ENCODE results near the gene NVL. TPM values are rescaled to one million over a fixed set of nuclear protein-coding genes. Genes with fewer than 3 reads are reported as not detected.
A peak's percentile ranks its signal among the peaks of the same experiment; 100 is the strongest.

NVL gene
- total RNA-seq (24.0 TPM), polyA plus RNA-seq (ENCODE audit: insufficient read depth, low read depth, low replicate concordance) (16.3 TPM)
- long read RNA-seq, donor 1, partial matches to known transcripts = 0 of 2 reads
- long read RNA-seq, donor 1, other reads (novel, unspliced or antisense) = 0 of 2 reads
- long read RNA-seq, donor 2, partial matches to known transcripts = 0 of 1 reads
- long read RNA-seq, donor 2, other reads (novel, unspliced or antisense) = 0 of 1 reads
- long read RNA-seq, donor 3, partial matches to known transcripts = 0 of 6 reads
- long read RNA-seq, donor 3, other reads (novel, unspliced or antisense) = 0 of 6 reads
- long read RNA-seq, donor 4, partial matches to known transcripts = 0 of 3 reads
- long read RNA-seq, donor 4, other reads (novel, unspliced or antisense) = 0 of 3 reads
- long read RNA-seq, donor 5 = 0 reads
- long read RNA-seq, donor 6, partial matches to known transcripts = 0 of 1 reads
- long read RNA-seq, donor 6, other reads (novel, unspliced or antisense) = 0 of 1 reads
- long read RNA-seq, donor 7, partial matches to known transcripts = 6 of 19 reads
- long read RNA-seq, donor 7, other reads (novel, unspliced or antisense) = 6 of 19 reads
- long read RNA-seq, donor 8, partial matches to known transcripts = 0 of 2 reads
- long read RNA-seq, donor 8, other reads (novel, unspliced or antisense) = 0 of 2 reads
- long read RNA-seq, donor 9 = 0 reads
- long read RNA-seq, donor 10, partial matches to known transcripts = 0 of 1 reads
- long read RNA-seq, donor 10, other reads (novel, unspliced or antisense) = 0 of 1 reads

GRCh38 chr1:224329842-224330753, at the start of gene NVL:
Gene NVL (minus strand): TSS chr1:224330172. CDS start chr1:224330127, 45 bp downstream.
- Histone ChIP-seq H3K4me1 (ENCODE audit: control insufficient read depth in 2 of 3, insufficient read depth in 2 of 3, low read depth in 1 of 3, low read length in 3 of 3) (peaks cover 0 to 4% (median 0%) of the 10 kb centered on the region in 3 donors), H3K9ac (ENCODE audit: low read length in 3 of 3) (peak within 1 kb of the TSS; percentile 93 to 95 (median 94)), H3K36me3 (ENCODE audit: control insufficient read depth in 2 of 3, insufficient read depth in 3 of 3, low read length in 3 of 3) (no peaks in the 10 kb centered on the region), H3K4me3 (ENCODE audit: low read length in 3 of 3) (peak within 1 kb of the TSS; percentile 91 to 97 (median 95)), H3K27me3 (ENCODE audit: control insufficient read depth, insufficient read depth, low read length) (no peaks in the 10 kb centered on the region), H3K9me3 (ENCODE audit: control insufficient read depth in 2 of 3, insufficient read depth in 1 of 3, low read length in 3 of 3) (no peaks in the 10 kb centered on the region), H3K27ac (ENCODE audit: low read depth in 2 of 2, low read length in 2 of 2) (peak within 1 kb of the TSS; percentile 94 to 97)
- no peak for FAIRE-seq
- intact Hi-C loops (cut with DNase I) = loop anchor here (10.0 kb wide), 1 partner anchor 205 kb away; no protein-coding TSS in a partner anchor
- TF ChIP-seq CTCF (IDR thresholded peaks at IDR 0.05; ENCODE audit: borderline replicate concordance, extremely low read depth, insufficient read depth) = no peak
- peak; percentile 83 to 97 (median 93) for DNase-seq

GRCh38 chr1:224378855-224379631, 49.1 kb upstream of the NVL start:
- FAIRE-seq (no peak), DNase-seq (no peak)
- H3K27me3 ChIP-seq (ENCODE audit: control insufficient read depth, insufficient read depth, low read length) = no peaks in the 10 kb centered on the region
- H3K4me3 ChIP-seq (ENCODE audit: low read length in 3 of 3) = no peak overlapping the region
- H3K9ac ChIP-seq (ENCODE audit: low read length in 3 of 3) = no peak overlapping the region
- peaks cover 5 to 27% (median 11%) of the 10 kb centered on the region in 3 donors for H3K36me3 ChIP-seq (ENCODE audit: control insufficient read depth in 2 of 3, insufficient read depth in 3 of 3, low read length in 3 of 3)
- intact Hi-C loops (cut with DNase I) = no loop called here
- H3K4me1 ChIP-seq (ENCODE audit: control insufficient read depth in 2 of 3, insufficient read depth in 2 of 3, low read depth in 1 of 3, low read length in 3 of 3) = no peaks in the 10 kb centered on the region
- H3K27ac ChIP-seq (ENCODE audit: low read depth in 2 of 2, low read length in 2 of 2) = no peak overlapping the region
- no peaks in the 10 kb centered on the region for H3K9me3 ChIP-seq (ENCODE audit: control insufficient read depth in 2 of 3, insufficient read depth in 1 of 3, low read length in 3 of 3)
- no peak for TF ChIP-seq CTCF (IDR thresholded peaks at IDR 0.05; ENCODE audit: borderline replicate concordance, extremely low read depth, insufficient read depth)

- FAIRE-seq (no peak), DNase-seq (no peak)
- H3K4me1 ChIP-seq (ENCODE audit: control insufficient read depth in 2 of 3, insufficient read depth in 2 of 3, low read depth in 1 of 3, low read length in 3 of 3) = no peaks in the 10 kb centered on the region
- TF ChIP-seq CTCF (IDR thresholded peaks at IDR 0.05; ENCODE audit: borderline replicate concordance, extremely low read depth, insufficient read depth) = no peak
- H3K9ac ChIP-seq (ENCODE audit: low read length in 3 of 3) = no peak overlapping the region
- H3K27me3 ChIP-seq (ENCODE audit: control insufficient read depth, insufficient read depth, low read length) = no peaks in the 10 kb centered on the region
- no peaks in the 10 kb centered on the region for H3K9me3 ChIP-seq (ENCODE audit: control insufficient read depth in 2 of 3, insufficient read depth in 1 of 3, low read length in 3 of 3)
- intact Hi-C loops (cut with DNase I) = no loop called here
- no peak overlapping the region for H3K27ac ChIP-seq (ENCODE audit: low read depth in 2 of 2, low read length in 2 of 2)
- no peak overlapping the region for H3K4me3 ChIP-seq (ENCODE audit: low read length in 3 of 3)
- H3K36me3 ChIP-seq (ENCODE audit: control insufficient read depth in 2 of 3, insufficient read depth in 3 of 3, low read length in 3 of 3) = peaks cover 5 to 32% (median 11%) of the 10 kb centered on the region in 3 donors
Observed at GRCh38 chr1:224377676-224378006, 47.7 kb upstream of the NVL start.
